CD4-positive, alpha-beta T cell (primary cell): ENCODE data around the gene LDLRAD4. TPM values are rescaled to one million over a fixed set of nuclear protein-coding genes. Genes with fewer than 3 reads are reported as not detected.

Experiments
- ATAC-seq: fragments of 200-7000 bp; cut with Tn5 transposase; one replicate; pipeline ENCODE4 v1.10.0; 2022; ENCODE audit warnings: mild to moderate bottlenecking; ENCODE audit not compliant: poor library complexity
- CTCF ChIA-PET: fragments of 350-600 bp; sonication (Branson Sonifier 250); formaldehyde crosslinking; loops from one replicate; lab custom pipeline; 2021; ENCODE audit warnings: antibody characterized with exemption, inconsistent platforms; lab: Charles Lee
- POLR2A ChIA-PET: fragments of 350-600 bp; sonication (Branson Sonifier 250); formaldehyde crosslinking; loops from one replicate; lab custom pipeline; 2021; ENCODE audit warnings: antibody characterized with exemption, inconsistent platforms; lab: Charles Lee
- DNase-seq, 14 experiments: peaks; one replicate each; pipeline ENCODE4 v3.0.0-alpha.2; 2013 to 2020; ENCODE audit warnings: mixed read lengths in 2 of 14
- H3K27ac ChIP-seq, 2 donors: one replicate each; pipeline versions ENCODE4 v1.5.1 to v1.7.0; 2013; ENCODE audit warnings: low read length in 2 of 2, low read depth in 1 of 2, mild to moderate bottlenecking in 1 of 2
- H3K27me3 ChIP-seq, 2 experiments: 1 replicate in 1 of 2; 2 replicates in 1 of 2; pipeline versions ENCODE4 v1.6.1 to v1.7.0; 2013; ENCODE audit warnings: low read length in 2 of 2, control low read depth in 1 of 2, mild to moderate bottlenecking in 1 of 2, moderate library complexity in 1 of 2; ENCODE audit not compliant: insufficient read depth in 2 of 2, control insufficient read depth in 1 of 2
- H3K36me3 ChIP-seq: one replicate; pipeline ENCODE4 v1.6.1; 2013; ENCODE audit warnings: low read length, control low read depth; ENCODE audit not compliant: insufficient read depth
- H3K4me1 ChIP-seq: one replicate; pipeline ENCODE4 v1.6.1; 2013; ENCODE audit warnings: low read length, control low read depth; ENCODE audit not compliant: insufficient read depth
- H3K4me3 ChIP-seq: one replicate; pipeline ENCODE4 v1.5.1; 2013; ENCODE audit warnings: mild to moderate bottlenecking, low read length, moderate library complexity
- H3K9me3 ChIP-seq, 2 experiments: 1 replicate in 1 of 2; 2 replicates in 1 of 2; pipeline versions ENCODE4 v1.6.1 to v1.7.0; 2013; ENCODE audit warnings: low read length in 2 of 2, mild to moderate bottlenecking in 2 of 2, control low read depth in 1 of 2, moderate library complexity in 1 of 2; ENCODE audit not compliant: control insufficient read depth in 1 of 2, insufficient read depth in 1 of 2
- H3K27ac Mint-ChIP-seq: one replicate; pipeline ENCODE4 v1.8.0; 2020; ENCODE audit warnings: mixed read lengths
- H3K27me3 Mint-ChIP-seq: one replicate; pipeline ENCODE4 v1.8.0; 2021; ENCODE audit warnings: mixed read lengths
- H3K36me3 Mint-ChIP-seq: one replicate; pipeline ENCODE4 v1.8.0; 2021; ENCODE audit warnings: low read depth, mixed read lengths
- H3K4me1 Mint-ChIP-seq: one replicate; pipeline ENCODE4 v1.8.0; 2021; ENCODE audit warnings: low read depth, mixed read lengths
- H3K4me3 Mint-ChIP-seq: one replicate; pipeline ENCODE4 v1.8.0; 2020; ENCODE audit warnings: mild to moderate bottlenecking, mixed read lengths
- H3K9me3 Mint-ChIP-seq: one replicate; pipeline ENCODE4 v1.8.0; 2020; ENCODE audit warnings: mixed read lengths
- intact Hi-C, 2 experiments: fragments of 100-400 bp; cut with DNase I in 1 of 2; cut with micrococcal nuclease in 1 of 2; formaldehyde crosslinking; loops; one replicate each; pipeline versions ENCODE4 v1.15.1 to v1.9.0; 2023 to 2025; cut with DNase I, micrococcal nuclease
- total RNA-seq, 174 experiments: library from RNA in 2 of 174; stranded (reverse) in 2 of 174; gene quantifications; one replicate each; pipeline ENCODE4 v1.2.3 and lab custom pipeline; 2021 to 2026
- TF ChIP-seq, protein P1 (sequence below): fragments of 200-600 bp; IDR thresholded peaks from one replicate; pipeline ENCODE4 v1.8.0; 2022; ENCODE audit warnings: antibody characterized with exemption, mild to moderate bottlenecking

Gene LDLRAD4
- total RNA-seq, 2 experiments from 2014 or later, result 51.9 to 52.7 TPM

- Mint-ChIP-seq H3K27me3 (no peaks in the 10 kb centered on the region), H3K4me3 (peak overlapping the region; percentile 80), H3K4me1 (peaks cover 68% of the 10 kb centered on the region), H3K27ac (peak overlapping the region; percentile 88), H3K9me3 (no peaks in the 10 kb centered on the region), H3K36me3 (no peaks in the 10 kb centered on the region)
- ATAC-seq (peak; percentile 78), DNase-seq (peak; percentile 33 to 79 (median 59))
- ChIA-PET CTCF (interaction anchor here (1.2 kb wide), 1 partner anchor 221 kb away, joined by 3 read pairs; no protein-coding TSS in a partner anchor), POLR2A (interaction anchor here (1.7 to 2.2 kb wide), 2 partner anchors 12 to 26 kb away, joined by 5 to 18 read pairs; no protein-coding TSS in a partner anchor)
- TF ChIP-seq, protein P1, sequence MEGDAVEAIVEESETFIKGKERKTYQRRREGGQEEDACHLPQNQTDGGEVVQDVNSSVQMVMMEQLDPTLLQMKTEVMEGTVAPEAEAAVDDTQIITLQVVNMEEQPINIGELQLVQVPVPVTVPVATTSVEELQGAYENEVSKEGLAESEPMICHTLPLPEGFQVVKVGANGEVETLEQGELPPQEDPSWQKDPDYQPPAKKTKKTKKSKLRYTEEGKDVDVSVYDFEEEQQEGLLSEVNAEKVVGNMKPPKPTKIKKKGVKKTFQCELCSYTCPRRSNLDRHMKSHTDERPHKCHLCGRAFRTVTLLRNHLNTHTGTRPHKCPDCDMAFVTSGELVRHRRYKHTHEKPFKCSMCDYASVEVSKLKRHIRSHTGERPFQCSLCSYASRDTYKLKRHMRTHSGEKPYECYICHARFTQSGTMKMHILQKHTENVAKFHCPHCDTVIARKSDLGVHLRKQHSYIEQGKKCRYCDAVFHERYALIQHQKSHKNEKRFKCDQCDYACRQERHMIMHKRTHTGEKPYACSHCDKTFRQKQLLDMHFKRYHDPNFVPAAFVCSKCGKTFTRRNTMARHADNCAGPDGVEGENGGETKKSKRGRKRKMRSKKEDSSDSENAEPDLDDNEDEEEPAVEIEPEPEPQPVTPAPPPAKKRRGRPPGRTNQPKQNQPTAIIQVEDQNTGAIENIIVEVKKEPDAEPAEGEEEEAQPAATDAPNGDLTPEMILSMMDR, result no peak
- Histone ChIP-seq H3K36me3 (no peaks in the 10 kb centered on the region), H3K27me3 (no peaks in the 10 kb centered on the region), H3K4me1 (peaks cover 47% of the 10 kb centered on the region), H3K4me3 (peak overlapping the region; percentile 20), H3K27ac (peak overlapping the region; percentile 64 to 69), H3K9me3 (no peaks in the 10 kb centered on the region)
- intact Hi-C loops, result loop anchor here in 1 of 2 experiments (5.0 to 10.0 kb wide), 4 partner anchors 56 to 303 kb away; partner anchors contain the start of gene LDLRAD4
Measured at GRCh38 chr18:13437796-13438506, 219.4 kb downstream of the LDLRAD4 start.

DNA sequence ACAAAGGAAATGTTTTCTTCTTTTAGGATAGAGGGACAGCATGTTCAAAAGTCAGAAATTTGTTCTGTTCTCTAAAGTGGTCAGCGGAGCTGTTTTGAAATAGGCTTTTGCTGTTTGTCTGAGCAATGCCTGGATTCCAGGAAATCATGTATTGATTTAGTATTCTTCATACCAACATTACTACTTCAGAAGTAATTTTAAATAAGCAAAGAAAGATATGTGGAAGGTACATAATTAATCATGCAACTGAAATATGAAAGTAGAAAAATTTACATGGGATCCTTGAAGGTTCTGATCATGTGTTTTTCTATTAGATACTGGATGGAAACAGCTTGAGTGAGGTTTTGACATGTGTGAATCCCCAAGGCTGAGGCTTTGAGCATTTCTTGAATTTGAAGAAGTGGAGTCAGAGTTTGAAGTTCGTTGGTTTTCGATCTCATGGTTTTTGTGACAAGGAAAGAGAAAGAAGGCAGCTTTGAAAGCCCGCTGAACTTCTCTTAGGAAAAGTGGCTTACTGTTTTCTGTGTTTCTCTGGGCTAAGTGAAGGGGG, 220.0 kb downstream of the LDLRAD4 start:
- Histone ChIP-seq H3K27ac (peak overlapping the region; percentile 64 to 69), H3K27me3 (no peaks in the 10 kb centered on the region), H3K9me3 (no peaks in the 10 kb centered on the region), H3K36me3 (no peaks in the 10 kb centered on the region), H3K4me3 (no peak overlapping the region), H3K4me1 (peaks cover 53% of the 10 kb centered on the region)
- intact Hi-C loops, result loop anchor here in 1 of 2 experiments (5.0 to 10.0 kb wide), 4 partner anchors 56 to 304 kb away; partner anchors contain the start of gene LDLRAD4
- ATAC-seq, result no peak
- ChIA-PET CTCF (interaction anchor here (1.2 kb wide), 1 partner anchor 222 kb away, joined by 3 read pairs; no protein-coding TSS in a partner anchor), POLR2A (interaction anchor here (1.0 to 2.2 kb wide), 3 partner anchors 13 to 125 kb away, joined by 3 to 18 read pairs (median 5); no protein-coding TSS in a partner anchor)
- no peak for DNase-seq
- TF ChIP-seq, protein P1, result no peak
- Mint-ChIP-seq H3K27me3 (no peaks in the 10 kb centered on the region), H3K4me1 (peaks cover 70% of the 10 kb centered on the region), H3K9me3 (no peaks in the 10 kb centered on the region), H3K27ac (peak overlapping the region; percentile 88), H3K4me3 (peak overlapping the region; percentile 80), H3K36me3 (no peaks in the 10 kb centered on the region)

DNA sequence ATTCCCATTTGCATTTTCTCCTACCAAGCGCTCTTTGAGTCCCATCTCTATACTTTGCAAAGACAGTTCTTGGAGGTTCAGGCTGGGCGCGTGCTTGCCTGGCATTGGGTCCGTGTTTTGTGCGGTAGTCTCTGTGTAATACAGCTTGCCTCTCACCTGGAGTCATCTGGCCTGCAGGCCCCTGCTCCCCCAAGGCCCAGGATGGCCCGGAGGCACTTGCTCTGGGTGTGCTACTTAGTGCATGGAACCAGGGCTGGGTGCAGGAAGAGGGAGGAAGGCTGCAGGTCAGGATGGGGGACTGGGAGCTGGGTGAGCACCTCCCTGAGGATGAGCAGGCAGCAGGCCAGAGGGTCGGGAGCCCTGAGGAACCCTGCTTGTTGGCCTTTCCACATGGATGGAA, 220.9 kb downstream of the LDLRAD4 start:
- Histone ChIP-seq H3K36me3 (no peaks in the 10 kb centered on the region), H3K9me3 (no peaks in the 10 kb centered on the region), H3K4me3 (no peak overlapping the region), H3K27ac (no peak overlapping the region), H3K27me3 (no peaks in the 10 kb centered on the region), H3K4me1 (peaks cover 55% of the 10 kb centered on the region)
- DNase-seq (no peak), ATAC-seq (no peak)
- TF ChIP-seq, protein P1, result no peak
- intact Hi-C loops, result loop anchor here in 1 of 2 experiments (5.0 to 10.0 kb wide), 4 partner anchors 57 to 305 kb away; partner anchors contain the start of gene LDLRAD4
- Mint-ChIP-seq H3K27ac (peak overlapping the region; percentile 88), H3K4me1 (peaks cover 78% of the 10 kb centered on the region), H3K36me3 (no peaks in the 10 kb centered on the region), H3K27me3 (no peaks in the 10 kb centered on the region), H3K4me3 (no peak overlapping the region), H3K9me3 (no peaks in the 10 kb centered on the region)
- POLR2A ChIA-PET, result interaction anchor here (1.0 to 2.2 kb wide), 3 partner anchors 23 to 126 kb away, joined by 3 to 18 read pairs (median 3); no protein-coding TSS in a partner anchor
- CTCF ChIA-PET, result no interaction called here
